SK-N-MC (cell line): ENCODE data around the gene EBPL.

Source experiments
- EZH2 ChIP-seq: fragments of 200-600 bp; sonication (generic); IDR thresholded peaks from one replicate; pipeline ENCODE4 v1.6.1; 2017; ENCODE audit warnings: antibody characterized with exemption
- POLR2AphosphoS5 ChIP-seq: IDR thresholded peaks from 2 replicates; pipeline ENCODE4 v1.6.1; 2012; ENCODE audit warnings: mild to moderate bottlenecking, low read depth, low read length, borderline replicate concordance

- no peak for TF ChIP-seq POLR2AphosphoS5
- no peak for TF ChIP-seq EZH2
Observed at GRCh38 chr13:49701491-49701890, 10.2 kb upstream of the EBPL start.
